Measurements from ENCODE around the gene HHIP.

The HHIP gene

DNA sequence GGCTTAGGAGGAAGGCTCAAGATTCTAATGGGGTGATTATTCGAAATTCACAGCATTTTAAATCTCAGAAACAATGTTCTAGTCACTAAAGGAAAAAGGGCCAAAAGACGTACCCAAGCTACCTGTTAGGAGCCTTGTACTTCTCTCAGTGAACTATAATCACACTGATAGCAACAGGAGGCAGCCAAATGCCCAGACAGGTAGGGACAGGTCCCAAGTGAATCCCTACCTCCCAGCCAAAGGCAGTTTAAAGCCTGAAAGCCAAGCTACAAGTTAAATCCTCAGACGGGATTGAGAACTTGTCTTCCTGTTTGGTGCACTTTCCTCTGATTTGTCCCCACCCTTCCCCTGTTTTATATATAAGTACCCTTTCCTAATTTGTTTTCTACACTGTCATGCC, 24.3 kb upstream of the HHIP start:
- TF ChIP-seq, protein P1, sequence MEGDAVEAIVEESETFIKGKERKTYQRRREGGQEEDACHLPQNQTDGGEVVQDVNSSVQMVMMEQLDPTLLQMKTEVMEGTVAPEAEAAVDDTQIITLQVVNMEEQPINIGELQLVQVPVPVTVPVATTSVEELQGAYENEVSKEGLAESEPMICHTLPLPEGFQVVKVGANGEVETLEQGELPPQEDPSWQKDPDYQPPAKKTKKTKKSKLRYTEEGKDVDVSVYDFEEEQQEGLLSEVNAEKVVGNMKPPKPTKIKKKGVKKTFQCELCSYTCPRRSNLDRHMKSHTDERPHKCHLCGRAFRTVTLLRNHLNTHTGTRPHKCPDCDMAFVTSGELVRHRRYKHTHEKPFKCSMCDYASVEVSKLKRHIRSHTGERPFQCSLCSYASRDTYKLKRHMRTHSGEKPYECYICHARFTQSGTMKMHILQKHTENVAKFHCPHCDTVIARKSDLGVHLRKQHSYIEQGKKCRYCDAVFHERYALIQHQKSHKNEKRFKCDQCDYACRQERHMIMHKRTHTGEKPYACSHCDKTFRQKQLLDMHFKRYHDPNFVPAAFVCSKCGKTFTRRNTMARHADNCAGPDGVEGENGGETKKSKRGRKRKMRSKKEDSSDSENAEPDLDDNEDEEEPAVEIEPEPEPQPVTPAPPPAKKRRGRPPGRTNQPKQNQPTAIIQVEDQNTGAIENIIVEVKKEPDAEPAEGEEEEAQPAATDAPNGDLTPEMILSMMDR (IDR thresholded peaks at IDR 0.05; ENCODE audit: control extremely low read depth, extremely low read depth, low read depth, missing control alignments) = no peak
- CTCF ChIA-PET = no interaction called here
- no peak for DNase-seq (ENCODE audit: extremely low spot score)

DNA sequence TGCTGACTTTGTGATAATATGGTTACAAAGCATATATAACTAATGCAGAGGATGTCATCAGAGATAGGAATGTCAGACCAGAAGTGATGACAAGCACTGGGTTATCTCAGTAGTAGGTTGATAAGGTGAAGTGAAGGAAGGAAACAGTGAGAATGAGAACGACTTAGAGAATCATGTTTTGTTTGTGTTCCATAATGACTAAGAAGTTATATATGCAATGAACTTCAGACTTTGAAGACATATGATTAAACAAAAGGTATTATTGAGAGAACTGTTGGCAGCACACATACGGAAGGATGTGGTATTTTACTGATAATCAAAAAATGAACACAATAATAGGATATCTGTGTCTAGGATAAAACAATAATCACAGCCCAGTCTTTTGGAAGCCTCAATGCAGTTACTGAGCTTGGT, 18.3 kb upstream of the HHIP start:
- no peak for DNase-seq (ENCODE audit: extremely low spot score)
- ChIA-PET POLR2A (no interaction called here), CTCF (no interaction called here)
- TF ChIP-seq, protein P1 (IDR thresholded peaks at IDR 0.05; ENCODE audit: control extremely low read depth, extremely low read depth, low read depth, missing control alignments) = no peak

More for the DNA sequence above, 24.3 kb upstream of the HHIP start:
- POLR2A ChIA-PET = no interaction called here

DNA sequence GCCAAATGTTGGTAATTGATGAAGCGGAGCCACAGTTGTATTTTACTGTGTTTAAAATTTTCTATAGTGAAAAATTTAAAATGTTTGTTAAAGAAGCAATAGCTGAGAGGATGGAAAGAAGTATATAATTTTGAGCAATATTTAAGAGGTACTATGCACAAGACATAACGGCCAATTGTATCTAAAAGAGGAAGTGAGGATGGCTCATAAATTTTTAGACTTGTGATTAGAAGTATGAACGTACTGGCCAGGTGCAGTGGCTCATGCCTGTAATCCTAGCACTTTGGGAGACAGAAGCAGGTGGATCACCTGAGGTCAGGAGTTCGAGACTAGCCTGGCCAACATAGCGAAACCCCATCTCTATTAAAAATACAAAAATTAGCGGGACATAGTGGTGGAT, 12.7 kb upstream of the HHIP start:
- DNase-seq (ENCODE audit: extremely low spot score) = no peak
- ChIA-PET POLR2A (no interaction called here), CTCF (no interaction called here)
- TF ChIP-seq, protein P1 (IDR thresholded peaks at IDR 0.05; ENCODE audit: control extremely low read depth, extremely low read depth, low read depth, missing control alignments) = no peak

DNA sequence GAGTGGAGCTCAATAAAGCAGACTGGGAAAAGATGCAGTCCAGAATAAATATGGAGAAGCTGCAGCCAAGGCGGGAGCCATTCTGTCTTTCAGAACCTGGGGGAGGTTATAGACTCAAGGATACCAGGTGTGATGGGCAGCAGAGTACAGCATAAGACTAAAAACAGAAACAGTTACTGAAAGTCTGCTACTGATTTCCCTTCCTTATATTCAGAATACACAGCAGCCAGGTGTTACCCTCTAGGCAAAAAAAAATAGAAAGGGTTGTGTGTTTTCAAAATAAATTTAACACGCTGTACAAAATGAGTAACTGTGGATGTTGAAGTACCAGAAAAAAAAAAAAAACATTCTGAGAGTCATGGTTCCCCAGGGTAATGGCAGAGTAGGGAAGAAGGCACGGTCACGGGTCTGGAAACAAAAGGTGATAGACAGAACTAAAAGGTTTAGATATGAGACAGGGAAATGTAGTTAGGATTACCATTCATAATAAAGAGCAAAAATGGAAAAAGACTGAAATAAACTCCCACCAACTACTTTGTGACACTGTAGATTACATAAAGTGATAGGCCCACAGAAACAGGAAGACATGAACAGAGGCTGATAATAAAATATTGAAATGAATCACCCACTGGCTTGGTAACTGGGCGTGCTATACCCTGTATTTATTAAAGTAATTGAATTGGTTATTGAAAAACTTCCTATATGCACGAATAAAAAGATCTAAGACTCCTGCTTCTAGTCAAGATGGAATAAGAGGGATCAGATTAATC, 10.8 kb upstream of the HHIP start:
- ChIA-PET POLR2A (no interaction called here), CTCF (interaction anchor here (1.7 kb wide), 1 partner anchor 11 kb away, joined by 5 read pairs; no protein-coding TSS in a partner anchor)
- DNase-seq (ENCODE audit: extremely low spot score) = peak; percentile 27
- TF ChIP-seq, protein P1 (IDR thresholded peaks at IDR 0.05; ENCODE audit: control extremely low read depth, extremely low read depth, low read depth, missing control alignments) = no peak

DNA sequence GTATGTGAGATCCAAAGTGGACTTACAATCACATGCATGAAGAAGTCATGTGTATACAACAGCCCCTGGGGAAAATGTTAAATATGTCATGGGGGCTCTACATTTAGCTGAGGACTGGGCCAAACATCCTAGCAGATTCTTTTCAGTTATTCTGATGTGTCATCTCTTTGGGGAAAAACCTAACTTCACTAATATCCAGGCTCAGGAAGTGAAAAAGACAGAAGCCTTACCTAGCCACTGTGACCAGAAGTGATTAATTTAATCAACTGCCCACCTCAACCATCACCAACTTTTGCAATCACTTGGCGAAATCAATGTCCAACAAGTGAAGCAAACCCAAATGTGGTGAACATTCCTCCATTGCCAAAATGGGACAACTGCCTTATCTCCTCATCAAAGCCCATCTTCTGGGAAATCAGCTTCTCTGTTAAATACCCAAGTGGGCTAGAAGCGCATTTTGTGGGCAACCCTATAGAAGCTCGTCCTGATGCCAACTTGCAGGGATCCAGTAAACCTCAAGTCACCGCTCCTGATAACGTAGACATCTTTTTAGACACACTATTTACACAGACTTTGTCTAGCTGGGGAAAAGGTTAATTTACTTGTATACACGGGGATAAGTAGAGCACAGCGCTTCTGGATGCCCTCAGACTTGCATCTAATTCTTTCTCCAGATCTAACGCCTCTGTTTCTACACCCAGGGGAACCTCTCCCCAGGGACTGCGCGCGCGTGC, 1.4 kb upstream of the HHIP start:
- no peak for DNase-seq (ENCODE audit: extremely low spot score)
- POLR2A ChIA-PET = no interaction called here
- TF ChIP-seq, protein P1 (IDR thresholded peaks at IDR 0.05; ENCODE audit: control extremely low read depth, extremely low read depth, low read depth, missing control alignments) = no peak
- CTCF ChIA-PET = interaction anchor here (1.1 kb wide), 1 partner anchor 19 kb away, joined by 4 read pairs; no protein-coding TSS in a partner anchor

DNA sequence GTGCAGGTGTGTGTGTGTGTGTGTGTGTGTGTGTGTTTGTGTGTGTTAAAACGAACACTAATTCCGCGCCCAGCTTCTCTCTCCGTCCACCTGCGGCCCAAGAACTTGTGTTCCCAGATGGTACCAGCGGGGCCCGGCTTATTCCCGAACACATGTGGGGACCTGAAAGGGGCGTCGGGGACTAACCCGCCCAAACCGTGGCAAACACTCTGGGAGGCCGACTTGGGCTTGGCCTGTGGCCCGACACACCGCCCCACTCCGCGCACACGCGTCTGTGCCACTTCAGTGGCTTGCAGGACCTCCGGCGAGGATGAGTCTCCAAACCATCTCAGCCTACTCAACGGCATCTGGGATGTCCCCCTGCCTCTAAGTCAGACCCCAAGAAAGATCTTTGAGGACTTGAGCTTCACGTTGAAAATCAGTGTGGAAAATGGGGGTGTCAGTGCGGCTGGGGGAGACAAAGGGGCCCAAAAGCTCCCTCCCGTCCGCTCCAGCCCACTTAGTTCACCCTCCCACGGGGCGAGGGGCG, 790 bp upstream of the HHIP start:
- TF ChIP-seq, protein P1 (IDR thresholded peaks at IDR 0.05; ENCODE audit: control extremely low read depth, extremely low read depth, low read depth, missing control alignments) = no peak
- POLR2A ChIA-PET = no interaction called here
- CTCF ChIA-PET = interaction anchor here (1.1 kb wide), 1 partner anchor 18 kb away, joined by 4 read pairs; no protein-coding TSS in a partner anchor
- DNase-seq (ENCODE audit: extremely low spot score) = peak; percentile 21

Data from GM10248 (cell line).